DOHH2 (cell line): ENCODE results near the gene IL6R.

Experiments
- H3F3A ChIP-seq: fragments of 200-600 bp; sonication (generic), shearing (Covaris generic); 2 replicates; pipeline ENCODE4 v1.6.0; 2016; ENCODE audit warnings: antibody characterized with exemption, mild to moderate bottlenecking; ENCODE audit not compliant: control insufficient read depth, insufficient read depth
- H3K27ac ChIP-seq: fragments of 200-600 bp; sonication (generic); 2 replicates; pipeline ENCODE4 v1.5.1; 2014; ENCODE audit warnings: low read depth, mild to moderate bottlenecking, low read length, moderate library complexity
- H3K27me3 ChIP-seq: fragments of 200-600 bp; sonication (generic); 2 replicates; pipeline ENCODE4 v1.6.1; 2014; ENCODE audit warnings: mild to moderate bottlenecking, low read length, mixed read lengths; ENCODE audit not compliant: control insufficient read depth
- H3K36me3 ChIP-seq: fragments of 200-600 bp; sonication (generic); 2 replicates; pipeline ENCODE4 v1.6.1; 2014; ENCODE audit warnings: mild to moderate bottlenecking, low read length, moderate library complexity, mixed read lengths; ENCODE audit not compliant: control insufficient read depth
- H3K4me1 ChIP-seq: fragments of 200-600 bp; sonication (generic); 2 replicates; pipeline ENCODE4 v1.6.1; 2014; ENCODE audit warnings: mild to moderate bottlenecking, low read length, mixed read lengths; ENCODE audit not compliant: control insufficient read depth
- H3K4me2 ChIP-seq: fragments of 200-600 bp; sonication (generic); 2 replicates; pipeline ENCODE4 v1.6.0; 2014; ENCODE audit warnings: mild to moderate bottlenecking, low read length, moderate library complexity
- H3K4me3 ChIP-seq: fragments of 200-600 bp; sonication (generic); 2 replicates; pipeline ENCODE4 v1.5.1; 2014; ENCODE audit warnings: mild to moderate bottlenecking, low read length, mixed read lengths
- H3K79me2 ChIP-seq: fragments of 200-600 bp; sonication (generic); 2 replicates; pipeline ENCODE4 v1.6.1; 2014; ENCODE audit warnings: mild to moderate bottlenecking, low read length, mixed read lengths; ENCODE audit not compliant: control insufficient read depth
- H3K9me2 ChIP-seq: fragments of 200-600 bp; sonication (generic); replicated peaks from 2 replicates; pipeline ENCODE4 v1.6.1; 2014; ENCODE audit warnings: mild to moderate bottlenecking, low read length, mixed read lengths; ENCODE audit not compliant: control insufficient read depth
- H3K9me3 ChIP-seq: fragments of 200-600 bp; sonication (generic); 2 replicates; pipeline ENCODE4 v1.6.1; 2014; ENCODE audit warnings: antibody characterized with exemption, low read length, mixed read lengths; ENCODE audit not compliant: control insufficient read depth, insufficient read depth
- H4K20me1 ChIP-seq: fragments of 200-600 bp; sonication (generic); 2 replicates; pipeline ENCODE4 v1.6.0; 2014; ENCODE audit warnings: low read depth, mild to moderate bottlenecking, antibody characterized with exemption, low read length, moderate library complexity; ENCODE audit not compliant: control insufficient read depth, insufficient read depth
- CTCF ChIP-seq: fragments of 200-600 bp; sonication (generic); IDR thresholded peaks from one replicate; pipeline ENCODE4 v1.5.1; 2014; ENCODE audit warnings: antibody characterized with exemption, mild to moderate bottlenecking, low read depth, low read length; ENCODE audit not compliant: poor library complexity, severe bottlenecking
- EZH2phosphoT487 ChIP-seq: fragments of 200-600 bp; sonication (generic); IDR thresholded peaks from 2 replicates; pipeline ENCODE4 v1.6.1; 2017; ENCODE audit warnings: borderline replicate concordance, mild to moderate bottlenecking, antibody characterized with exemption, low read length, moderate library complexity, mixed read lengths

Gene IL6R

GRCh38 chr1:154468535-154469250 is 63.5 kb downstream of the IL6R start:
- no peak overlapping the region for H3K27ac ChIP-seq
- TF ChIP-seq EZH2phosphoT487 (no peak), CTCF (no peak)

GRCh38 chr1:154469844-154470560 is 64.9 kb downstream of the IL6R start:
- H3K9me3 ChIP-seq, result no peaks in the 10 kb centered on the region
- no peaks in the 10 kb centered on the region for H3K9me2 ChIP-seq
- peaks cover 23% of the 10 kb centered on the region for H3K27me3 ChIP-seq
- H3K4me2 ChIP-seq, result no peak overlapping the region
- no peaks in the 10 kb centered on the region for H3K4me1 ChIP-seq
- TF ChIP-seq CTCF (no peak), EZH2phosphoT487 (no peak)
- no peak overlapping the region for H3K4me3 ChIP-seq
- H3K27ac ChIP-seq, result no peak overlapping the region
- H3F3A ChIP-seq, result no peaks in the 10 kb centered on the region
- no peaks in the 10 kb centered on the region for H3K79me2 ChIP-seq
- no peaks in the 10 kb centered on the region for H3K36me3 ChIP-seq
- no peaks in the 10 kb centered on the region for H4K20me1 ChIP-seq

More at GRCh38 chr1:154468535-154469250, 63.5 kb downstream of the IL6R start:
- Histone ChIP-seq H3K4me2 (no peak overlapping the region), H3F3A (no peaks in the 10 kb centered on the region), H3K9me3 (no peaks in the 10 kb centered on the region), H3K4me1 (no peaks in the 10 kb centered on the region), H3K27me3 (peaks cover 23% of the 10 kb centered on the region), H3K36me3 (no peaks in the 10 kb centered on the region), H3K9me2 (no peaks in the 10 kb centered on the region), H3K4me3 (no peak overlapping the region), H4K20me1 (no peaks in the 10 kb centered on the region), H3K79me2 (no peaks in the 10 kb centered on the region)

- Histone ChIP-seq H3K9me2 (no peaks in the 10 kb centered on the region), H3K9me3 (no peaks in the 10 kb centered on the region), H3K79me2 (no peaks in the 10 kb centered on the region), H3K36me3 (no peaks in the 10 kb centered on the region), H3F3A (no peaks in the 10 kb centered on the region), H3K4me1 (no peaks in the 10 kb centered on the region), H3K4me2 (no peak overlapping the region), H3K4me3 (no peak overlapping the region), H3K27ac (no peak overlapping the region), H3K27me3 (peaks cover 13% of the 10 kb centered on the region), H4K20me1 (no peaks in the 10 kb centered on the region)
- no peak for TF ChIP-seq EZH2phosphoT487
- no peak for TF ChIP-seq CTCF
Measured at GRCh38 chr1:154471304-154471703, 66.2 kb downstream of the IL6R start.
